Brain microvascular endothelial cell (primary cell): ENCODE data around the gene ARHGAP22.

Experiments
- DNase-seq: peaks from one replicate; pipeline ENCODE4 v3.0.0-alpha.2; 2020
- H3K27ac ChIP-seq: fragments of 250-450 bp; sonication (Bioruptor Pico); 2 replicates; pipeline ENCODE4 v1.5.1; 2020; ENCODE audit warnings: mild to moderate bottlenecking, moderate library complexity
- H3K27me3 ChIP-seq: fragments of 250-450 bp; sonication (Bioruptor Pico); replicated peaks from 2 replicates; pipeline ENCODE4 v1.5.1; 2020; ENCODE audit warnings: mild to moderate bottlenecking
- H3K36me3 ChIP-seq: fragments of 250-450 bp; sonication (Bioruptor Pico); replicated peaks from 2 replicates; pipeline ENCODE4 v1.5.1; 2020; ENCODE audit warnings: mild to moderate bottlenecking
- H3K4me3 ChIP-seq: 2 replicates; pipeline ENCODE4 v1.5.1; 2011; ENCODE audit warnings: low read depth, mild to moderate bottlenecking, control low read depth, low read length, moderate library complexity
- CTCF ChIP-seq: IDR thresholded peaks from 2 replicates; pipeline ENCODE4 v1.5.1; 2011; ENCODE audit warnings: low read depth, mild to moderate bottlenecking, moderate library complexity, low read length, control low read depth, inconsistent platforms; ENCODE audit errors: missing control alignments
- in situ Hi-C: cut with HindIII; loops from 2 replicates; pipeline ENCODE4 v1.10.0; 2017; ENCODE audit warnings: low sequenced_read_pairs, low pct_ligation_motif_present

Gene ARHGAP22

GRCh38 chr10:48626986-48627731 lies 22.3 kb upstream of the ARHGAP22 start:
- DNase-seq = no peak
- Histone ChIP-seq H3K36me3 (no peaks in the 10 kb centered on the region), H3K27me3 (no peaks in the 10 kb centered on the region), H3K27ac (no peak overlapping the region), H3K4me3 (no peak overlapping the region)
- in situ Hi-C loops = no loop called here
- TF ChIP-seq CTCF = no peak

- no peak for TF ChIP-seq CTCF
- Histone ChIP-seq H3K27me3 (no peaks in the 10 kb centered on the region), H3K4me3 (no peak overlapping the region), H3K27ac (no peak overlapping the region), H3K36me3 (no peaks in the 10 kb centered on the region)
- in situ Hi-C loops = no loop called here
- no peak for DNase-seq
These were observed 21.6 kb upstream of the ARHGAP22 start for GRCh38 chr10:48626447-48626846.

GRCh38 chr10:48625826-48626134 lies 20.9 kb upstream of the ARHGAP22 start:
- in situ Hi-C loops = no loop called here
- Histone ChIP-seq H3K27ac (no peak overlapping the region), H3K27me3 (no peaks in the 10 kb centered on the region), H3K4me3 (no peak overlapping the region), H3K36me3 (no peaks in the 10 kb centered on the region)
- DNase-seq = no peak
- TF ChIP-seq CTCF = no peak

- no peak for DNase-seq
- TF ChIP-seq CTCF = no peak
- no peak overlapping the region for H3K27ac ChIP-seq
- H3K4me3 ChIP-seq = no peak overlapping the region
- H3K36me3 ChIP-seq = no peaks in the 10 kb centered on the region
- H3K27me3 ChIP-seq = no peaks in the 10 kb centered on the region
- in situ Hi-C loops = no loop called here
These were observed 18.8 kb upstream of the ARHGAP22 start for GRCh38 chr10:48623607-48624132.

GRCh38 chr10:48623009-48623408 lies 18.1 kb upstream of the ARHGAP22 start:
- no peak for DNase-seq
- in situ Hi-C loops = no loop called here
- no peak overlapping the region for H3K4me3 ChIP-seq
- TF ChIP-seq CTCF = no peak
- no peak overlapping the region for H3K27ac ChIP-seq
- H3K36me3 ChIP-seq = no peaks in the 10 kb centered on the region
- no peaks in the 10 kb centered on the region for H3K27me3 ChIP-seq

- no peak for TF ChIP-seq CTCF
- Histone ChIP-seq H3K27me3 (no peaks in the 10 kb centered on the region), H3K27ac (no peak overlapping the region), H3K4me3 (no peak overlapping the region), H3K36me3 (no peaks in the 10 kb centered on the region)
- in situ Hi-C loops = no loop called here
- DNase-seq = no peak
These were observed 15.8 kb upstream of the ARHGAP22 start for GRCh38 chr10:48620719-48621118.
